ENCODE results near the gene TXNL1. TPM values are rescaled to one million over a fixed set of nuclear protein-coding genes. Genes with fewer than 3 reads are reported as not detected.

The TXNL1 gene
- total RNA-seq, 1 experiment from 2014 or later, result 54.5 TPM

- no peaks in the 10 kb centered on the region for H3K79me2 ChIP-seq (ENCODE audit: low read depth)
- no peak overlapping the region for H3K27ac ChIP-seq
- H3K9me2 ChIP-seq (ENCODE audit: insufficient read depth), result no peaks in the 10 kb centered on the region
- no peaks in the 10 kb centered on the region for H4K20me1 ChIP-seq (ENCODE audit: insufficient read depth)
- no TSS peak for BruUV-seq (replicated peaks)
- POLR2A ChIA-PET (ENCODE audit: unreplicated experiment), result no interaction called here
- no peak for DNase-seq
- H3K36me3 ChIP-seq (ENCODE audit: low read depth), result no peaks in the 10 kb centered on the region
- H3K27me3 ChIP-seq (ENCODE audit: insufficient read depth, low read depth), result no peaks in the 10 kb centered on the region
- peaks cover 10% of the 10 kb centered on the region; the same call in 1 of the 2 replicates for H3F3A ChIP-seq (ENCODE audit: insufficient read depth, low read depth)
- H3K4me1 ChIP-seq (replicated peaks; ENCODE audit: insufficient read depth), result 0 out of 2 replicates have a peak, but pooled peaks cover 10% of the 10 kb centered on the region
- no peak for TF ChIP-seq CTCF (conservative IDR thresholded peaks at IDR 0.05)
- no peak for TF ChIP-seq EZH2 (IDR thresholded peaks at IDR 0.05; ENCODE audit: low read depth)
- CTCF ChIA-PET, result no interaction called here
- intact Hi-C loops (cut with micrococcal nuclease; ENCODE audit: unreplicated experiment), result no loop called here
- H3K9me3 ChIP-seq (ENCODE audit: insufficient read depth, low read depth), result no peaks in the 10 kb centered on the region
- H3K4me2 ChIP-seq, result no peak overlapping the region
- H3K4me3 ChIP-seq, result no peak overlapping the region
- no peak overlapping the region for H2AFZ ChIP-seq
Observed at GRCh38 chr18:56563568-56563967, 74.8 kb downstream of the TXNL1 start.

- H3K9me2 ChIP-seq (ENCODE audit: insufficient read depth), result no peaks in the 10 kb centered on the region
- peaks cover 10% of the 10 kb centered on the region; the same call in 1 of the 2 replicates for H3F3A ChIP-seq (ENCODE audit: insufficient read depth, low read depth)
- no peaks in the 10 kb centered on the region for H3K79me2 ChIP-seq (ENCODE audit: low read depth)
- no peaks in the 10 kb centered on the region for H3K36me3 ChIP-seq (ENCODE audit: low read depth)
- no peaks in the 10 kb centered on the region for H3K27me3 ChIP-seq (ENCODE audit: insufficient read depth, low read depth)
- H3K4me1 ChIP-seq (replicated peaks; ENCODE audit: insufficient read depth), result 0 out of 2 replicates have a peak, but pooled peaks cover 10% of the 10 kb centered on the region
- no peaks in the 10 kb centered on the region for H3K9me3 ChIP-seq (ENCODE audit: insufficient read depth, low read depth)
- ChIA-PET POLR2A (ENCODE audit: unreplicated experiment) (no interaction called here), CTCF (no interaction called here)
- H3K27ac ChIP-seq, result no peak overlapping the region
- H2AFZ ChIP-seq, result no peak overlapping the region
- H4K20me1 ChIP-seq (ENCODE audit: insufficient read depth), result no peaks in the 10 kb centered on the region
- TF ChIP-seq CTCF (conservative IDR thresholded peaks at IDR 0.05), result no peak
- no TSS peak for BruUV-seq (replicated peaks)
- no peak for DNase-seq
- H3K4me2 ChIP-seq, result no peak overlapping the region
- H3K4me3 ChIP-seq, result no peak overlapping the region
- intact Hi-C loops (cut with micrococcal nuclease; ENCODE audit: unreplicated experiment), result no loop called here
Observed at GRCh38 chr18:56562479-56562878, 75.9 kb downstream of the TXNL1 start.

GRCh38 chr18:56560992-56561391 is 77.4 kb downstream of the TXNL1 start:
- H3K4me1 ChIP-seq (replicated peaks; ENCODE audit: insufficient read depth), result 0 out of 2 replicates have a peak, but pooled peaks cover 8% of the 10 kb centered on the region
- ChIA-PET POLR2A (ENCODE audit: unreplicated experiment) (no interaction called here), CTCF (no interaction called here)
- H3K27me3 ChIP-seq (ENCODE audit: insufficient read depth, low read depth), result no peaks in the 10 kb centered on the region
- no peaks in the 10 kb centered on the region for H4K20me1 ChIP-seq (ENCODE audit: insufficient read depth)
- H3K79me2 ChIP-seq (ENCODE audit: low read depth), result no peaks in the 10 kb centered on the region
- no TSS peak for BruUV-seq (replicated peaks)
- H3K4me3 ChIP-seq, result no peak overlapping the region
- no peaks in the 10 kb centered on the region for H3K9me2 ChIP-seq (ENCODE audit: insufficient read depth)
- H3K9me3 ChIP-seq (ENCODE audit: insufficient read depth, low read depth), result no peaks in the 10 kb centered on the region
- H3K4me2 ChIP-seq, result no peak overlapping the region
- DNase-seq, result no peak
- H3K36me3 ChIP-seq (ENCODE audit: low read depth), result no peaks in the 10 kb centered on the region
- no peak for TF ChIP-seq EZH2 (IDR thresholded peaks at IDR 0.05; ENCODE audit: low read depth)
- no peak for TF ChIP-seq CTCF (conservative IDR thresholded peaks at IDR 0.05)
- no peak overlapping the region for H2AFZ ChIP-seq
- H3K27ac ChIP-seq, result no peak overlapping the region
- intact Hi-C loops (cut with micrococcal nuclease; ENCODE audit: unreplicated experiment), result no loop called here
- H3F3A ChIP-seq (ENCODE audit: insufficient read depth, low read depth), result peaks cover 10% of the 10 kb centered on the region; the same call in 1 of the 2 replicates

All from PC-9 (cell line).